WTC11 (cell line): ENCODE measurements around the gene NBEA. TPM values are rescaled to one million over a fixed set of nuclear protein-coding genes. Genes with fewer than 3 reads are reported as not detected.
A peak's percentile ranks its signal among the peaks of the same experiment; 100 is the strongest.

ENCODE experiments used
- ATAC-seq: fragments of 200-7000 bp; cut with Tn5 transposase; 2 replicates; pipeline ENCODE4 v1.10.0; 2021; ENCODE audit warnings: mild to moderate bottlenecking, moderate library complexity
- CTCF ChIA-PET: fragments of 300-600 bp; sonication (Branson Sonifier 250); formaldehyde crosslinking; loops from one replicate; lab custom pipeline; 2021; ENCODE audit warnings: antibody characterized with exemption; lab: Charles Lee
- POLR2A ChIA-PET: fragments of 350-600 bp; sonication (Branson Sonifier 250); formaldehyde crosslinking; loops from one replicate; lab custom pipeline; 2021; ENCODE audit warnings: antibody characterized with exemption; lab: Charles Lee
- DNase-seq: peaks from one replicate; pipeline ENCODE4 v3.0.0; 2021; ENCODE audit warnings: low spot score
- H3K27ac Mint-ChIP-seq: 2 replicates; pipeline ENCODE4 v1.8.0; 2021; ENCODE audit warnings: mixed read lengths
- H3K27me3 Mint-ChIP-seq: 2 replicates; pipeline ENCODE4 v1.8.0; 2021; ENCODE audit warnings: low read depth, mild to moderate bottlenecking, moderate library complexity, mixed read lengths
- H3K36me3 Mint-ChIP-seq: 2 replicates; pipeline ENCODE4 v1.8.0; 2021; ENCODE audit warnings: mixed read lengths
- H3K4me1 Mint-ChIP-seq: 2 replicates; pipeline ENCODE4 v1.8.0; 2022; ENCODE audit warnings: mixed read lengths
- H3K4me3 Mint-ChIP-seq: 2 replicates; pipeline ENCODE4 v1.8.0; 2021; ENCODE audit warnings: mild to moderate bottlenecking, moderate library complexity, mixed read lengths
- H3K9me3 Mint-ChIP-seq: 2 replicates; pipeline ENCODE4 v1.8.0; 2021; ENCODE audit warnings: mixed read lengths
- ELF4 ChIP-seq: sonication (generic); formaldehyde crosslinking; IDR thresholded peaks from 2 replicates; pipeline ENCODE4 v1.8.1; 2022; ENCODE audit warnings: low read depth, mild to moderate bottlenecking, moderate library complexity, missing genetic modification reagents
- ERG ChIP-seq: fragments of 250-450 bp; sonication (Bioruptor Pico); IDR thresholded peaks from 2 replicates; pipeline ENCODE4 v1.8.0; 2021; ENCODE audit warnings: mild to moderate bottlenecking
- FOXK1 ChIP-seq: sonication (generic); formaldehyde crosslinking; IDR thresholded peaks from 2 replicates; pipeline ENCODE4 v1.8.0; 2022; ENCODE audit warnings: mild to moderate bottlenecking, moderate library complexity, missing genetic modification reagents
- HMGXB4 ChIP-seq: sonication (generic); formaldehyde crosslinking; IDR thresholded peaks from 2 replicates; pipeline ENCODE4 v1.8.1; 2023; ENCODE audit warnings: mild to moderate bottlenecking, moderate library complexity, missing genetic modification reagents
- JUN ChIP-seq: sonication (generic); formaldehyde crosslinking; IDR thresholded peaks from 2 replicates; pipeline ENCODE4 v1.8.0; 2023; ENCODE audit warnings: mild to moderate bottlenecking, missing genetic modification reagents
- NR2C2 ChIP-seq: sonication (generic); formaldehyde crosslinking; IDR thresholded peaks from 2 replicates; pipeline ENCODE4 v1.8.0; 2022; ENCODE audit warnings: mild to moderate bottlenecking, missing genetic modification reagents
- STAT6 ChIP-seq: sonication (generic); formaldehyde crosslinking; conservative IDR thresholded peaks from 2 replicates; pipeline ENCODE4 v1.8.1; 2023; ENCODE audit warnings: mild to moderate bottlenecking, low read depth, missing genetic modification reagents, moderate library complexity
- ZBTB21 ChIP-seq: sonication (generic); formaldehyde crosslinking; IDR thresholded peaks from 2 replicates; pipeline ENCODE4 v1.8.1; 2023; ENCODE audit warnings: mild to moderate bottlenecking, missing genetic modification reagents, borderline replicate concordance
- ZNF263 ChIP-seq: sonication (generic); formaldehyde crosslinking; IDR thresholded peaks from 2 replicates; pipeline ENCODE4 v1.8.1; 2022; ENCODE audit warnings: low read depth, mild to moderate bottlenecking, moderate library complexity, missing genetic modification reagents
- ZNF317 ChIP-seq: sonication (generic); formaldehyde crosslinking; IDR thresholded peaks from 2 replicates; pipeline ENCODE4 v1.8.1; 2023; ENCODE audit warnings: low read depth, mild to moderate bottlenecking, moderate library complexity, missing genetic modification reagents, borderline replicate concordance
- total RNA-seq: library from RNA; stranded (reverse); gene quantifications from 3 replicates; pipeline ENCODE4 v1.2.3, GENCODE V29; 2021
- TF ChIP-seq, protein P1 (sequence below): fragments of 250-450 bp; sonication (Bioruptor Pico); IDR thresholded peaks from 2 replicates; pipeline ENCODE4 v1.9.0; 2021; ENCODE audit warnings: mild to moderate bottlenecking, borderline replicate concordance
- TF ChIP-seq, protein P2 (sequence below): fragments of 200-600 bp; IDR thresholded peaks from 2 replicates; pipeline ENCODE4 v1.8.0; 2022; ENCODE audit warnings: antibody characterized with exemption
- TF ChIP-seq, protein P3 (sequence below): sonication (generic); formaldehyde crosslinking; IDR thresholded peaks from 2 replicates; pipeline ENCODE4 v1.8.0; 2022; ENCODE audit warnings: mild to moderate bottlenecking, missing genetic modification reagents
- TF ChIP-seq, protein P4 (sequence below): sonication (generic); formaldehyde crosslinking; IDR thresholded peaks from 2 replicates; pipeline ENCODE4 v1.8.0; 2022; ENCODE audit warnings: mild to moderate bottlenecking, missing genetic modification reagents
- TF ChIP-seq, protein P5 (sequence below): sonication (generic); formaldehyde crosslinking; IDR thresholded peaks from 2 replicates; pipeline ENCODE4 v1.8.1; 2022; ENCODE audit warnings: mild to moderate bottlenecking, moderate library complexity, missing genetic modification reagents

NBEA gene
- total RNA-seq, 1 experiment from 2014 or later: 20.9 TPM

DNA sequence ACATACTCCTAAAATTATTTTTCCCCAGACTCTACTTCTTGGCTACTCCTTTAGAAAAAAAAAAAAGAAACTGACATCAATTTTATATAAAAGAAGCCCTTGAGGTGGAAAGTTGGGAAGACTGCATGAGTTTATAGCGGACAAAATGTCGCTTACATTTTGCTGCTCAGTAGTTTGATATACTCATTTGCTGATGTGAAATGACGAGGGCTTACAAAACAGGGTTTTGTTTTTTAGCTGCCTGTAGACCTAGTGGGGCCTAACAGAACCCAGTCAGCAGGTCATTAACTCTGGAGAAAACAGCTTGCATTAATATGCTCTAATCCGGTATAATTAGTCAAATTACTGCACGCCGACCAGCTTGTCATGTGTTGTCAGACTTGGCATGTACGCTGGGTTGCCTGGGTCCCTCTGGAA, 572.0 kb downstream of the NBEA start:
- Mint-ChIP-seq H3K9me3 (no peaks in the 10 kb centered on the region), H3K4me3 (no peak overlapping the region), H3K4me1 (peaks cover 16% of the 10 kb centered on the region), H3K27me3 (no peaks in the 10 kb centered on the region), H3K36me3 (no peaks in the 10 kb centered on the region), H3K27ac (no peak overlapping the region)
- TF ChIP-seq ELF4 (CRISPR knock-in tag) (no peak), HMGXB4 (CRISPR knock-in tag) (no peak), STAT6 (no peak)
- TF ChIP-seq, protein P1, sequence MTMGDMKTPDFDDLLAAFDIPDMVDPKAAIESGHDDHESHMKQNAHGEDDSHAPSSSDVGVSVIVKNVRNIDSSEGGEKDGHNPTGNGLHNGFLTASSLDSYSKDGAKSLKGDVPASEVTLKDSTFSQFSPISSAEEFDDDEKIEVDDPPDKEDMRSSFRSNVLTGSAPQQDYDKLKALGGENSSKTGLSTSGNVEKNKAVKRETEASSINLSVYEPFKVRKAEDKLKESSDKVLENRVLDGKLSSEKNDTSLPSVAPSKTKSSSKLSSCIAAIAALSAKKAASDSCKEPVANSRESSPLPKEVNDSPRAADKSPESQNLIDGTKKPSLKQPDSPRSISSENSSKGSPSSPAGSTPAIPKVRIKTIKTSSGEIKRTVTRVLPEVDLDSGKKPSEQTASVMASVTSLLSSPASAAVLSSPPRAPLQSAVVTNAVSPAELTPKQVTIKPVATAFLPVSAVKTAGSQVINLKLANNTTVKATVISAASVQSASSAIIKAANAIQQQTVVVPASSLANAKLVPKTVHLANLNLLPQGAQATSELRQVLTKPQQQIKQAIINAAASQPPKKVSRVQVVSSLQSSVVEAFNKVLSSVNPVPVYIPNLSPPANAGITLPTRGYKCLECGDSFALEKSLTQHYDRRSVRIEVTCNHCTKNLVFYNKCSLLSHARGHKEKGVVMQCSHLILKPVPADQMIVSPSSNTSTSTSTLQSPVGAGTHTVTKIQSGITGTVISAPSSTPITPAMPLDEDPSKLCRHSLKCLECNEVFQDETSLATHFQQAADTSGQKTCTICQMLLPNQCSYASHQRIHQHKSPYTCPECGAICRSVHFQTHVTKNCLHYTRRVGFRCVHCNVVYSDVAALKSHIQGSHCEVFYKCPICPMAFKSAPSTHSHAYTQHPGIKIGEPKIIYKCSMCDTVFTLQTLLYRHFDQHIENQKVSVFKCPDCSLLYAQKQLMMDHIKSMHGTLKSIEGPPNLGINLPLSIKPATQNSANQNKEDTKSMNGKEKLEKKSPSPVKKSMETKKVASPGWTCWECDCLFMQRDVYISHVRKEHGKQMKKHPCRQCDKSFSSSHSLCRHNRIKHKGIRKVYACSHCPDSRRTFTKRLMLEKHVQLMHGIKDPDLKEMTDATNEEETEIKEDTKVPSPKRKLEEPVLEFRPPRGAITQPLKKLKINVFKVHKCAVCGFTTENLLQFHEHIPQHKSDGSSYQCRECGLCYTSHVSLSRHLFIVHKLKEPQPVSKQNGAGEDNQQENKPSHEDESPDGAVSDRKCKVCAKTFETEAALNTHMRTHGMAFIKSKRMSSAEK: no peak
- TF ChIP-seq, protein P2, sequence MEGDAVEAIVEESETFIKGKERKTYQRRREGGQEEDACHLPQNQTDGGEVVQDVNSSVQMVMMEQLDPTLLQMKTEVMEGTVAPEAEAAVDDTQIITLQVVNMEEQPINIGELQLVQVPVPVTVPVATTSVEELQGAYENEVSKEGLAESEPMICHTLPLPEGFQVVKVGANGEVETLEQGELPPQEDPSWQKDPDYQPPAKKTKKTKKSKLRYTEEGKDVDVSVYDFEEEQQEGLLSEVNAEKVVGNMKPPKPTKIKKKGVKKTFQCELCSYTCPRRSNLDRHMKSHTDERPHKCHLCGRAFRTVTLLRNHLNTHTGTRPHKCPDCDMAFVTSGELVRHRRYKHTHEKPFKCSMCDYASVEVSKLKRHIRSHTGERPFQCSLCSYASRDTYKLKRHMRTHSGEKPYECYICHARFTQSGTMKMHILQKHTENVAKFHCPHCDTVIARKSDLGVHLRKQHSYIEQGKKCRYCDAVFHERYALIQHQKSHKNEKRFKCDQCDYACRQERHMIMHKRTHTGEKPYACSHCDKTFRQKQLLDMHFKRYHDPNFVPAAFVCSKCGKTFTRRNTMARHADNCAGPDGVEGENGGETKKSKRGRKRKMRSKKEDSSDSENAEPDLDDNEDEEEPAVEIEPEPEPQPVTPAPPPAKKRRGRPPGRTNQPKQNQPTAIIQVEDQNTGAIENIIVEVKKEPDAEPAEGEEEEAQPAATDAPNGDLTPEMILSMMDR: no peak
- POLR2A ChIA-PET: no interaction called here
- ATAC-seq (no peak), DNase-seq (no peak)
- CTCF ChIA-PET: no interaction called here

- Mint-ChIP-seq H3K4me1 (peaks cover 17% of the 10 kb centered on the region), H3K4me3 (peak overlapping the region; percentile 9), H3K36me3 (no peaks in the 10 kb centered on the region), H3K27ac (0 out of 2 replicates have a peak overlapping the region, but pooled peaks have one; percentile 4), H3K9me3 (no peaks in the 10 kb centered on the region), H3K27me3 (no peaks in the 10 kb centered on the region)
- TF ChIP-seq ZNF317 (no peak), NR2C2 (CRISPR knock-in tag) (no peak), ZBTB21 (CRISPR knock-in tag) (no peak), ZNF263 (CRISPR knock-in tag) (no peak), FOXK1 (no peak), ERG (CRISPR knock-in tag) (no peak), JUN (no peak)
- TF ChIP-seq, protein P3, sequence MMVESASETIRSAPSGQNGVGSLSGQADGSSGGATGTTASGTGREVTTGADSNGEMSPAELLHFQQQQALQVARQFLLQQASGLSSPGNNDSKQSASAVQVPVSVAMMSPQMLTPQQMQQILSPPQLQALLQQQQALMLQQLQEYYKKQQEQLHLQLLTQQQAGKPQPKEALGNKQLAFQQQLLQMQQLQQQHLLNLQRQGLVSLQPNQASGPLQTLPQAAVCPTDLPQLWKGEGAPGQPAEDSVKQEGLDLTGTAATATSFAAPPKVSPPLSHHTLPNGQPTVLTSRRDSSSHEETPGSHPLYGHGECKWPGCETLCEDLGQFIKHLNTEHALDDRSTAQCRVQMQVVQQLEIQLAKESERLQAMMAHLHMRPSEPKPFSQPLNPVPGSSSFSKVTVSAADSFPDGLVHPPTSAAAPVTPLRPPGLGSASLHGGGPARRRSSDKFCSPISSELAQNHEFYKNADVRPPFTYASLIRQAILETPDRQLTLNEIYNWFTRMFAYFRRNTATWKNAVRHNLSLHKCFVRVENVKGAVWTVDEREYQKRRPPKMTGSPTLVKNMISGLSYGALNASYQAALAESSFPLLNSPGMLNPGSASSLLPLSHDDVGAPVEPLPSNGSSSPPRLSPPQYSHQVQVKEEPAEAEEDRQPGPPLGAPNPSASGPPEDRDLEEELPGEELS (CRISPR knock-in tag): no peak
- TF ChIP-seq, protein P4, sequence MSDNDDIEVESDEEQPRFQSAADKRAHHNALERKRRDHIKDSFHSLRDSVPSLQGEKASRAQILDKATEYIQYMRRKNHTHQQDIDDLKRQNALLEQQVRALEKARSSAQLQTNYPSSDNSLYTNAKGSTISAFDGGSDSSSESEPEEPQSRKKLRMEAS (CRISPR knock-in tag): no peak
- TF ChIP-seq, protein P5, sequence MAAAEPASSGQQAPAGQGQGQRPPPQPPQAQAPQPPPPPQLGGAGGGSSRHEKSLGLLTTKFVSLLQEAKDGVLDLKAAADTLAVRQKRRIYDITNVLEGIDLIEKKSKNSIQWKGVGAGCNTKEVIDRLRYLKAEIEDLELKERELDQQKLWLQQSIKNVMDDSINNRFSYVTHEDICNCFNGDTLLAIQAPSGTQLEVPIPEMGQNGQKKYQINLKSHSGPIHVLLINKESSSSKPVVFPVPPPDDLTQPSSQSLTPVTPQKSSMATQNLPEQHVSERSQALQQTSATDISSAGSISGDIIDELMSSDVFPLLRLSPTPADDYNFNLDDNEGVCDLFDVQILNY (CRISPR knock-in tag): no peak
- ChIA-PET POLR2A (no interaction called here), CTCF (no interaction called here)
- peak; percentile 66; the same call in 1 of the 2 replicates for ATAC-seq
- no peak for DNase-seq
These were observed 572.9 kb downstream of the NBEA start for GRCh38 chr13:35514801-35515502.
